B cell (primary cell): ENCODE data around the gene KCNQ5. TPM values are rescaled to one million over a fixed set of nuclear protein-coding genes. Genes with fewer than 3 reads are reported as not detected.

ENCODE experiments used
- ATAC-seq: fragments of 200-7000 bp; cut with Tn5 transposase; one replicate; pipeline ENCODE4 v1.10.0; 2021; ENCODE audit warnings: low read depth, mild to moderate bottlenecking, moderate number of reproducible peaks, moderate library complexity
- CTCF ChIA-PET: fragments of 350-600 bp; sonication (Branson Sonifier 250); formaldehyde crosslinking; loops from one replicate; lab custom pipeline; 2021; ENCODE audit warnings: antibody characterized with exemption, inconsistent platforms; lab: Charles Lee
- POLR2A ChIA-PET: fragments of 350-600 bp; sonication (Branson Sonifier 250); formaldehyde crosslinking; loops from one replicate; lab custom pipeline; 2021; ENCODE audit warnings: antibody characterized with exemption; lab: Charles Lee
- DNase-seq: peaks from one replicate; pipeline ENCODE4 v3.0.0; 2013
- H2AFZ ChIP-seq: 2 replicates; pipeline ENCODE4 v1.6.1; 2012; ENCODE audit warnings: mild to moderate bottlenecking, low read depth, low read length; ENCODE audit not compliant: insufficient read depth, poor library complexity, severe bottlenecking
- H3K27ac ChIP-seq, 2 donors: 1 replicate in 1 of 2; 2 replicates in 1 of 2; pipeline ENCODE4 v1.5.1; 2012 to 2013; ENCODE audit warnings: low read length in 2 of 2, mild to moderate bottlenecking in 2 of 2, moderate library complexity in 1 of 2
- H3K27me3 ChIP-seq, 4 experiments: fragments of 200-600 bp in 1 of 4; sonication (generic) in 1 of 4; replicated peaks in 1 of 4; 1 replicate in 2 of 4; 2 replicates in 2 of 4; pipeline versions ENCODE4 v1.6.1 to v1.7.0; 2013 to 2016; ENCODE audit warnings: low read length in 3 of 4, mild to moderate bottlenecking in 2 of 4, mixed read lengths in 1 of 4, moderate library complexity in 1 of 4; ENCODE audit not compliant: insufficient read depth in 4 of 4, control insufficient read depth in 3 of 4; ENCODE audit errors: control extremely low read depth in 1 of 4
- H3K36me3 ChIP-seq, 2 experiments: replicated peaks in 1 of 2; 1 replicate in 1 of 2; 2 replicates in 1 of 2; pipeline versions ENCODE4 v1.6.1 to v1.7.1; 2013; ENCODE audit warnings: low read length in 1 of 2; ENCODE audit not compliant: insufficient read depth in 2 of 2, control insufficient read depth in 1 of 2; ENCODE audit errors: control extremely low read depth in 1 of 2, extremely low read depth in 1 of 2
- H3K4me1 ChIP-seq, 2 donors: fragments of 200-600 bp in 1 of 2; sonication (generic) in 1 of 2; 1 replicate in 1 of 2; 2 replicates in 1 of 2; pipeline versions ENCODE4 v1.5.1 to v1.6.1; 2013 to 2017; ENCODE audit warnings: low read length in 2 of 2; ENCODE audit not compliant: control insufficient read depth in 2 of 2, insufficient read depth in 2 of 2
- H3K4me2 ChIP-seq: replicated peaks from 2 replicates; pipeline ENCODE3; 2012; ENCODE audit warnings: mild to moderate bottlenecking, low read depth, low read length; ENCODE audit not compliant: poor library complexity, severe bottlenecking
- H3K4me3 ChIP-seq, 5 experiments: fragments of 200-600 bp in 1 of 5; sonication (generic) in 1 of 5; 1 replicate in 3 of 5; 2 replicates in 2 of 5; pipeline versions ENCODE4 v1.5.1 to v1.7.0; 2011 to 2016; ENCODE audit warnings: low read length in 4 of 5, mild to moderate bottlenecking in 4 of 5, low read depth in 2 of 5, control low read depth in 1 of 5, moderate library complexity in 1 of 5; ENCODE audit not compliant: insufficient read depth in 1 of 5; ENCODE audit errors: control extremely low read depth in 1 of 5, extremely low read depth in 1 of 5
- H3K79me2 ChIP-seq: fragments of 200-600 bp; sonication (generic); one replicate; pipeline ENCODE4 v1.6.0; 2016; ENCODE audit warnings: low read length; ENCODE audit not compliant: control insufficient read depth, insufficient read depth
- H3K9ac ChIP-seq: fragments of 200-600 bp; sonication (generic); 2 replicates; pipeline ENCODE4 v1.6.1; 2017; ENCODE audit warnings: mild to moderate bottlenecking, low read length, moderate library complexity
- H3K9me3 ChIP-seq, 3 donors: one replicate each; pipeline versions ENCODE4 v1.6.1 to v1.7.1; 2013; ENCODE audit warnings: low read length in 2 of 3; ENCODE audit not compliant: control insufficient read depth in 2 of 3, insufficient read depth in 1 of 3; ENCODE audit errors: control extremely low read depth in 1 of 3
- H4K20me1 ChIP-seq: 2 replicates; pipeline ENCODE4 v1.6.0; 2012; ENCODE audit warnings: mild to moderate bottlenecking, low read length; ENCODE audit not compliant: insufficient read depth, control insufficient read depth, poor library complexity, severe bottlenecking
- H3K27ac Mint-ChIP-seq: one replicate; pipeline ENCODE4 v1.8.0; 2021; ENCODE audit warnings: mixed read lengths
- H3K27me3 Mint-ChIP-seq: one replicate; pipeline ENCODE4 v1.8.0; 2021; ENCODE audit warnings: mixed read lengths
- H3K4me1 Mint-ChIP-seq: one replicate; pipeline ENCODE4 v1.8.0; 2021; ENCODE audit warnings: mixed read lengths
- H3K4me3 Mint-ChIP-seq: one replicate; pipeline ENCODE4 v1.8.0; 2021; ENCODE audit warnings: mixed read lengths
- H3K9me3 Mint-ChIP-seq: one replicate; pipeline ENCODE4 v1.8.0; 2022; ENCODE audit warnings: mixed read lengths; ENCODE audit not compliant: insufficient read depth
- EZH2 ChIP-seq: IDR thresholded peaks from 2 replicates; pipeline ENCODE4 v1.6.1; 2012; ENCODE audit warnings: borderline replicate concordance, low read depth, mild to moderate bottlenecking, moderate library complexity, low read length; ENCODE audit not compliant: insufficient read depth, poor library complexity, severe bottlenecking
- WGBS: methylation state at CpG from one replicate; pipeline ENCODE4 v1.1.5; 2013; ENCODE audit warnings: missing lambda C conversion rate; ENCODE audit not compliant: insufficient coverage; 5-methylcytosine and 5-hydroxymethylcytosine counted together
- intact Hi-C: fragments of 100-400 bp; cut with micrococcal nuclease; formaldehyde crosslinking; loops from one replicate; pipeline ENCODE4 v1.10.0; 2022
- polyA plus RNA-seq: library from polyadenylated mRNA; depleted of rRNA; stranded (reverse); fragments of >200 nt; gene quantifications from 2 replicates; pipeline ENCODE4 v1.2.3, GENCODE V29; 2012
- total RNA-seq, 2 donors: library from RNA; stranded (reverse); fragments of 120-200 nt in 1 of 2; gene quantifications; 1 replicate in 1 of 2; 2 replicates in 1 of 2; pipeline versions ENCODE4 v1.2.3 to v1.2.4, GENCODE V29; 2013 to 2022
- TF ChIP-seq, protein P1 (sequence below): fragments of 200-600 bp; IDR thresholded peaks from one replicate; pipeline ENCODE4 v1.8.0; 2022; ENCODE audit warnings: antibody characterized with exemption, mild to moderate bottlenecking

The KCNQ5 gene
- total and polyA plus RNA-seq, 2 donors (not counting 1 experiment from before 2014, with no cell fraction given): 2.3 to 9.4 TPM

DNA sequence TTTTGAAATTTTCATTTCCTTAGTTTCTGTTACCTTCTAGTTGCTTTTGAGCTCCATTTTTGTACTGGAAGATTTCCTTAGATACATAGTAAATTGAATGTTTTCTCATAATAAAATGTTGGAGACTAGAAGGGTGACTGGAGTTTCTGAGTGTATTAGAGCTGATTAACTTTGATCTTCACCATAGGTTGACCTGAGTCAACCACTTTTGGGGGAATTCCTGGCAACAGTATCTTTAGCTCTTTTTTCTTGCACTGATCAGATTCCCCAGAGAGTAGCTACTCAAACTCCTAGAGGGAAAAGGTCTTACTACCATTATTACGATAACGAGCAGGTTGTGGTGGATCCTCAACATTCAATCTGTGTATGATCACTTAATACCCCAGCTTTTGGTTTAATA, 530.7 kb downstream of the KCNQ5 start:
- Histone ChIP-seq H4K20me1 (no peaks in the 10 kb centered on the region), H3K9ac (no peak overlapping the region), H3K4me1 (no peaks in the 10 kb centered on the region), H2AFZ (no peak overlapping the region), H3K27ac (no peak overlapping the region), H3K9me3 (peaks cover 0 to 10% (median 0%) of the 10 kb centered on the region in 3 donors), H3K4me2 (no peak overlapping the region), H3K79me2 (no peaks in the 10 kb centered on the region), H3K4me3 (no peak overlapping the region), H3K36me3 (no peaks in the 10 kb centered on the region), H3K27me3 (no peaks in the 10 kb centered on the region)
- Mint-ChIP-seq H3K4me1 (no peaks in the 10 kb centered on the region), H3K27me3 (no peaks in the 10 kb centered on the region), H3K4me3 (no peak overlapping the region), H3K27ac (no peak overlapping the region), H3K9me3 (peaks cover 5% of the 10 kb centered on the region)
- no peak for TF ChIP-seq EZH2
- TF ChIP-seq, protein P1, sequence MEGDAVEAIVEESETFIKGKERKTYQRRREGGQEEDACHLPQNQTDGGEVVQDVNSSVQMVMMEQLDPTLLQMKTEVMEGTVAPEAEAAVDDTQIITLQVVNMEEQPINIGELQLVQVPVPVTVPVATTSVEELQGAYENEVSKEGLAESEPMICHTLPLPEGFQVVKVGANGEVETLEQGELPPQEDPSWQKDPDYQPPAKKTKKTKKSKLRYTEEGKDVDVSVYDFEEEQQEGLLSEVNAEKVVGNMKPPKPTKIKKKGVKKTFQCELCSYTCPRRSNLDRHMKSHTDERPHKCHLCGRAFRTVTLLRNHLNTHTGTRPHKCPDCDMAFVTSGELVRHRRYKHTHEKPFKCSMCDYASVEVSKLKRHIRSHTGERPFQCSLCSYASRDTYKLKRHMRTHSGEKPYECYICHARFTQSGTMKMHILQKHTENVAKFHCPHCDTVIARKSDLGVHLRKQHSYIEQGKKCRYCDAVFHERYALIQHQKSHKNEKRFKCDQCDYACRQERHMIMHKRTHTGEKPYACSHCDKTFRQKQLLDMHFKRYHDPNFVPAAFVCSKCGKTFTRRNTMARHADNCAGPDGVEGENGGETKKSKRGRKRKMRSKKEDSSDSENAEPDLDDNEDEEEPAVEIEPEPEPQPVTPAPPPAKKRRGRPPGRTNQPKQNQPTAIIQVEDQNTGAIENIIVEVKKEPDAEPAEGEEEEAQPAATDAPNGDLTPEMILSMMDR: no peak
- DNase-seq (no peak), ATAC-seq (no peak)
- intact Hi-C loops: no loop called here
- WGBS: no CpG with 5 or more reads among the region's 2 CpGs
- POLR2A ChIA-PET: no interaction called here
- CTCF ChIA-PET: interaction anchor here (1.0 to 1.8 kb wide), 2 partner anchors 22 to 536 kb away, joined by 3 to 4 read pairs; no protein-coding TSS in a partner anchor

DNA sequence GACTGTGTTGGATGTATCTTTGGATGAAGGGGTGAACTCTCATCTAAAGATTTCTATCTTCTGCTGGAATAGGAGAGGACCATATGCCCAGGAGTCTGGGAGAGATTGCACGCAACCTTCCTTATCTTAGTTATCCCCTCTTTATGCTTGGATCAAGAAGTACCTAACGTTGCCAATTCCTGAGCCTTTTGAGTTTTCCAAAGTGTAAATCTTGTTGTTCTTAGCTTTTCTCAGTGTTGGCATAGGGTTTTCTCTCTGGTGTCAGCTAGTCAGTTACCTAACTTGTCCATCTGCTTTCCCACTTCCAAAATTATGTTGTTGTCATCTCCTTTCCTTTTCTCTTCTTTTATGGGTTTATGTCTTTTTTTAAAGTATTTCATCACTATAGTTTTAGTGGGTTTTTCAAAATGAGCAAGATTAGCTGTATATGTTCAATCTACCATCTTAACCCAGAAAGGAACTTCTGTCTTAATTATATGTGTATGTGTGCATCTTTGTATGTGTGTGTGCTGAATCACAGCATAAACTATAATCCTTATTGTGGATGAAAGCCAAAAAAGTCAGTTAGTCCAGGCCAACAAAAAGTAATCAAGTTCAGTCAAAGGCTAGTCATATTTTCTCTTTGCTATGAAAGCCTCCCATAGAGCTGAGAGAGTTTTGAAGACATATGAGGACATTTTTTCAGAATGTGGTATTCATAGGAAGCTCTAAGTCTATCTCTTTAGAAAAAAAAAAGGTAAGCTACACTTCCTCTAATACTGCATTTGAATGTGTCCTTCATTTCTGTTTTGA, 531.3 kb downstream of the KCNQ5 start:
- Histone ChIP-seq H2AFZ (no peak overlapping the region), H3K79me2 (no peaks in the 10 kb centered on the region), H4K20me1 (no peaks in the 10 kb centered on the region), H3K9ac (no peak overlapping the region), H3K27me3 (no peaks in the 10 kb centered on the region), H3K4me1 (no peaks in the 10 kb centered on the region), H3K27ac (no peak overlapping the region), H3K4me3 (no peak overlapping the region), H3K4me2 (no peak overlapping the region), H3K36me3 (no peaks in the 10 kb centered on the region), H3K9me3 (peaks cover 0 to 16% (median 0%) of the 10 kb centered on the region in 3 donors)
- intact Hi-C loops: no loop called here
- ChIA-PET POLR2A (no interaction called here), CTCF (interaction anchor here (1.0 to 1.8 kb wide), 2 partner anchors 23 to 537 kb away, joined by 3 to 4 read pairs; no protein-coding TSS in a partner anchor)
- no peak overlapping the region for H3K27ac Mint-ChIP-seq
- TF ChIP-seq, protein P1: no peak
- no peak for TF ChIP-seq EZH2
- H3K9me3 Mint-ChIP-seq: peaks cover 5% of the 10 kb centered on the region
- no peaks in the 10 kb centered on the region for H3K4me1 Mint-ChIP-seq
- ATAC-seq (no peak), DNase-seq (no peak)
- no peak overlapping the region for H3K4me3 Mint-ChIP-seq
- no CpG with 5 or more reads among the region's 2 CpGs for WGBS
- H3K27me3 Mint-ChIP-seq: no peaks in the 10 kb centered on the region
